Measurements from ENCODE around the gene ITPKC. TPM values are rescaled to one million over a fixed set of nuclear protein-coding genes. Genes with fewer than 3 reads are reported as not detected.

The ITPKC gene
- total and polyA plus RNA-seq, 2 experiments from 2014 or later: 5.3 to 12.6 TPM

GRCh38 chr19:40758491-40758890, 41.6 kb downstream of the ITPKC start:
- peaks cover 71% of the 10 kb centered on the region for H3K79me2 ChIP-seq (replicated peaks; ENCODE audit: insufficient read depth)
- H3K27me3 Mint-ChIP-seq (ENCODE audit: insufficient read depth, low read depth, poor library complexity): peaks cover 2% of the 10 kb centered on the region

More at GRCh38 chr19:40758491-40758890, 41.6 kb downstream of the ITPKC start:
- no peaks in the 10 kb centered on the region for H3K9me3 Mint-ChIP-seq
- H3K4me3 ChIP-seq: no peak overlapping the region
- H3K4me3 Mint-ChIP-seq: no peak overlapping the region
- no peak overlapping the region for H3K4me2 ChIP-seq
- H3K27me3 ChIP-seq (ENCODE audit: insufficient read depth): no peaks in the 10 kb centered on the region
- ATAC-seq (no peak), DNase-seq (ENCODE audit: low spot score) (no peak)
- peaks cover 8% of the 10 kb centered on the region; the same call in 1 of the 2 replicates for H3K4me1 ChIP-seq (ENCODE audit: insufficient read depth)
- no peak overlapping the region for H3K27ac ChIP-seq (ENCODE audit: low read depth)
- H2AFZ ChIP-seq: no peak overlapping the region
- TF ChIP-seq REST (IDR thresholded peaks at IDR 0.05; ENCODE audit: unreplicated experiment) (no peak), ZNF114 (CRISPR knock-in tag; IDR thresholded peaks at IDR 0.05) (no peak), CTCF (conservative IDR thresholded peaks at IDR 0.05; ENCODE audit: low read depth in 2 of 2) (no peak), ZNF462 (CRISPR knock-in tag; IDR thresholded peaks at IDR 0.05) (no peak), EZH2 (IDR thresholded peaks at IDR 0.05; ENCODE audit: low read depth, unreplicated experiment) (no peak), CREB1 (CRISPR knock-in tag; IDR thresholded peaks at IDR 0.05; ENCODE audit: low read depth) (no peak), STAT1 (IDR thresholded peaks at IDR 0.05; ENCODE audit: unreplicated experiment) (no peak), ZNF331 (CRISPR knock-in tag; IDR thresholded peaks at IDR 0.05; ENCODE audit: low read depth) (no peak), NANOG (IDR thresholded peaks at IDR 0.05; ENCODE audit: borderline replicate concordance) (no peak), POLR2AphosphoS5 (IDR thresholded peaks at IDR 0.05; ENCODE audit: low read depth) (no peak), ETS1 (IDR thresholded peaks at IDR 0.05) (no peak), EZH2phosphoT487 (IDR thresholded peaks at IDR 0.05; ENCODE audit: unreplicated experiment) (no peak), JUNB (IDR thresholded peaks at IDR 0.05; ENCODE audit: unreplicated experiment) (no peak)
- H3K9me2 ChIP-seq (ENCODE audit: insufficient read depth): no peaks in the 10 kb centered on the region
- H3K27ac Mint-ChIP-seq: 0 out of 2 replicates have a peak overlapping the region, but pooled peaks have one; percentile 29
- peaks cover 95% of the 10 kb centered on the region for H3K36me3 Mint-ChIP-seq (ENCODE audit: low read depth)
- peaks cover 14% of the 10 kb centered on the region for H3K4me1 Mint-ChIP-seq
- peaks cover 73% of the 10 kb centered on the region for H4K20me1 ChIP-seq (replicated peaks; ENCODE audit: insufficient read depth)
- peaks cover 71% of the 10 kb centered on the region for H3K36me3 ChIP-seq (ENCODE audit: insufficient read depth)
- H3F3A ChIP-seq (replicated peaks; ENCODE audit: low read depth): peaks cover 51% of the 10 kb centered on the region

All from GM23338 (cell line).